Renal pelvis (tissue), 4 donors: ENCODE measurements around the gene UGT3A1. TPM values are rescaled to one million over a fixed set of nuclear protein-coding genes. Genes with fewer than 3 reads are reported as not detected.
"Not testable (repeated sequence)": the region's sequence is repeated elsewhere in the genome, so short reads cannot be mapped to it uniquely, and the experiment has no call there.

ENCODE experiments used
- DNase-seq: peaks from one replicate; pipeline ENCODE4 v3.0.0-alpha.2; 2013
- polyA plus RNA-seq, 3 donors: library from polyadenylated mRNA; unstranded; fragments of 120-200 nt; gene quantifications; one replicate each; pipeline ENCODE4 v1.2.1, GENCODE V29; 2013; ENCODE audit not compliant: insufficient read length in 3 of 3

Gene UGT3A1
- polyA plus RNA-seq, 3 donors, result 97.4 to 158 (median 158) TPM

GRCh38 chr5:36001032-36001431 is 9.8 kb upstream of the UGT3A1 start:
- no peak for DNase-seq

- no peak for DNase-seq
These were observed 8.4 kb upstream of the UGT3A1 start for GRCh38 chr5:35999547-35999946.

- DNase-seq, result no peak
These were observed 4.9 kb upstream of the UGT3A1 start for GRCh38 chr5:35996076-35996475.

GRCh38 chr5:35990520-35990919 is 670 bp downstream of the UGT3A1 start:
- no peak for DNase-seq

GRCh38 chr5:35988529-35988928 is 2.7 kb downstream of the UGT3A1 start:
- no peak for DNase-seq

GRCh38 chr5:35987776-35988175 is 3.4 kb downstream of the UGT3A1 start:
- no peak for DNase-seq

GRCh38 chr5:35979715-35980114 is 11.5 kb downstream of the UGT3A1 start:
- no peak for DNase-seq

- not testable (repeated sequence) for DNase-seq
These were observed 14.3 kb downstream of the UGT3A1 start for GRCh38 chr5:35976859-35977258.

GRCh38 chr5:35974570-35974969 is 16.6 kb downstream of the UGT3A1 start:
- no peak for DNase-seq

GRCh38 chr5:35971878-35972210 is 19.3 kb downstream of the UGT3A1 start:
- no peak for DNase-seq

- DNase-seq, result no peak
These were observed 19.9 kb downstream of the UGT3A1 start for GRCh38 chr5:35971186-35971877.

GRCh38 chr5:35963381-35963843 is 27.8 kb downstream of the UGT3A1 start:
- no peak for DNase-seq

- DNase-seq, result no peak
These were observed 30.9 kb downstream of the UGT3A1 start for GRCh38 chr5:35960328-35960727.

- no peak for DNase-seq
These were observed 34.8 kb downstream of the UGT3A1 start for GRCh38 chr5:35956429-35956828.

- DNase-seq, result no peak
These were observed 37.0 kb downstream of the UGT3A1 start for GRCh38 chr5:35954175-35954574.

- DNase-seq, result no peak
These were observed 44.1 kb downstream of the UGT3A1 start for GRCh38 chr5:35947085-35947484.

- no peak for DNase-seq
These were observed 51.6 kb downstream of the UGT3A1 start for GRCh38 chr5:35939639-35940038.

- peak; percentile 95 for DNase-seq
These were observed 52.5 kb downstream of the UGT3A1 start, which contains the start of gene CAPSL for GRCh38 chr5:35938568-35939227. Gene CAPSL, minus strand, starts transcription at chr5:35938622. Its CDS starts 17,502 bp downstream, at chr5:35921120.

GRCh38 chr5:35926389-35927051 is 64.7 kb downstream of the UGT3A1 start:
- peak; percentile 71 for DNase-seq

- DNase-seq, result peak; percentile 53
These were observed 66.1 kb downstream of the UGT3A1 start for GRCh38 chr5:35924950-35925722.

- DNase-seq, result no peak
These were observed 66.9 kb downstream of the UGT3A1 start for GRCh38 chr5:35924122-35924949.
